Naive B cell (primary cell): Measurements from ENCODE around the gene TTLL8. TPM values are rescaled to one million over a fixed set of nuclear protein-coding genes. Genes with fewer than 3 reads are reported as not detected.
"Not testable (repeated sequence)": the region's sequence is repeated elsewhere in the genome, so short reads cannot be mapped to it uniquely, and the experiment has no call there.

Experiments
- ATAC-seq, 2 donors: fragments of 150-1000 bp; cut with Tn5 transposase; 2 replicates each; pipeline ENCODE4 v1.10.0; 2021; ENCODE audit warnings: low read depth in 2 of 2, mild to moderate bottlenecking in 2 of 2, moderate library complexity in 2 of 2
- DNase-seq: peaks from one replicate; pipeline ENCODE4 v3.0.0; 2022
- H3K27ac Mint-ChIP-seq, 6 donors: one replicate each; pipeline ENCODE4 v1.8.0; 2020 to 2022; ENCODE audit warnings: mild to moderate bottlenecking in 6 of 6, mixed read lengths in 6 of 6, moderate library complexity in 5 of 6, inconsistent platforms in 2 of 6
- H3K27me3 Mint-ChIP-seq, 3 donors: one replicate each; pipeline ENCODE4 v1.8.0; 2021 to 2022; ENCODE audit warnings: mixed read lengths in 3 of 3, mild to moderate bottlenecking in 1 of 3
- H3K36me3 Mint-ChIP-seq, 2 donors: one replicate each; pipeline ENCODE4 v1.8.0; 2020 to 2022; ENCODE audit warnings: mixed read lengths in 2 of 2, inconsistent platforms in 1 of 2, mild to moderate bottlenecking in 1 of 2
- H3K4me1 Mint-ChIP-seq, 3 donors: one replicate each; pipeline ENCODE4 v1.8.0; 2020 to 2022; ENCODE audit warnings: mixed read lengths in 3 of 3, inconsistent platforms in 1 of 3, mild to moderate bottlenecking in 1 of 3, moderate library complexity in 1 of 3
- H3K4me3 Mint-ChIP-seq, 8 donors: one replicate each; pipeline ENCODE4 v1.8.0; 2020 to 2022; ENCODE audit warnings: mild to moderate bottlenecking in 8 of 8, mixed read lengths in 8 of 8, moderate library complexity in 8 of 8, inconsistent platforms in 2 of 8
- H3K9me3 Mint-ChIP-seq, 7 donors: one replicate each; pipeline ENCODE4 v1.8.0; 2020 to 2022; ENCODE audit warnings: mixed read lengths in 7 of 7, mild to moderate bottlenecking in 5 of 7, inconsistent platforms in 2 of 7, moderate library complexity in 1 of 7
- polyA plus RNA-seq, 6 donors: library from polyadenylated mRNA; unstranded; fragments of 300-500 nt; fragmentation: Illumina TruSeq; gene quantifications; one replicate each; pipeline ENCODE4 v1.2.3, GENCODE V29; 2021; ENCODE audit warnings: low read depth in 6 of 6

Gene TTLL8
- polyA plus RNA-seq, 6 donors from 2014 or later, result not detected

- DNase-seq (no peak), ATAC-seq (no peak)
- H3K36me3 Mint-ChIP-seq, result peaks cover 0 to 16% of the 10 kb centered on the region in 2 donors
- no peak overlapping the region for H3K27ac Mint-ChIP-seq
- peaks cover 0 to 18% (median 15%) of the 10 kb centered on the region in 7 donors for H3K9me3 Mint-ChIP-seq
- no peak overlapping the region for H3K4me3 Mint-ChIP-seq
- peaks cover 11 to 16% (median 13%) of the 10 kb centered on the region in 3 donors for H3K27me3 Mint-ChIP-seq
- H3K4me1 Mint-ChIP-seq, result peaks cover 5 to 9% (median 6%) of the 10 kb centered on the region in 3 donors
Measured at GRCh38 chr22:50089231-50089630, 31.1 kb upstream of the TTLL8 start.

GRCh38 chr22:50088096-50088495 is 30.0 kb upstream of the TTLL8 start:
- no peak for ATAC-seq
- Mint-ChIP-seq H3K4me1 (peaks cover 6 to 9% (median 8%) of the 10 kb centered on the region in 3 donors), H3K4me3 (no peak overlapping the region), H3K27ac (no peak overlapping the region), H3K9me3 (peaks cover 0 to 18% (median 15%) of the 10 kb centered on the region in 7 donors), H3K36me3 (peaks cover 0 to 16% of the 10 kb centered on the region in 2 donors), H3K27me3 (peaks cover 11 to 24% (median 23%) of the 10 kb centered on the region in 3 donors)
- DNase-seq, result no peak

- no peak for DNase-seq
- H3K27ac Mint-ChIP-seq, result no peak overlapping the region
- peaks cover 0 to 16% of the 10 kb centered on the region in 2 donors for H3K36me3 Mint-ChIP-seq
- peaks cover 11 to 29% (median 28%) of the 10 kb centered on the region in 3 donors for H3K27me3 Mint-ChIP-seq
- H3K9me3 Mint-ChIP-seq, result peaks cover 0 to 18% (median 15%) of the 10 kb centered on the region in 7 donors
- peaks cover 9 to 11% (median 10%) of the 10 kb centered on the region in 3 donors for H3K4me1 Mint-ChIP-seq
- H3K4me3 Mint-ChIP-seq, result peak overlapping the region in 1 of 8 donors; percentile 29
- no peak for ATAC-seq
Measured at GRCh38 chr22:50087646-50088045, 29.5 kb upstream of the TTLL8 start.

GRCh38 chr22:50086975-50087374 is 28.9 kb upstream of the TTLL8 start:
- Mint-ChIP-seq H3K4me3 (peak overlapping the region in 2 of 8 donors; percentile 25 to 62), H3K9me3 (peaks cover 0 to 18% (median 15%) of the 10 kb centered on the region in 7 donors), H3K27ac (peak overlapping the region in 1 of 6 donors; percentile 49), H3K4me1 (peaks cover 9 to 11% (median 10%) of the 10 kb centered on the region in 3 donors), H3K36me3 (peaks cover 0 to 16% of the 10 kb centered on the region in 2 donors), H3K27me3 (peaks cover 11 to 31% (median 30%) of the 10 kb centered on the region in 3 donors)
- ATAC-seq, DNase-seq: not testable (repeated sequence)

GRCh38 chr22:50086526-50086925 is 28.4 kb upstream of the TTLL8 start:
- Mint-ChIP-seq H3K27me3 (peaks cover 11 to 36% (median 34%) of the 10 kb centered on the region in 3 donors), H3K27ac (peak overlapping the region in 1 of 6 donors; percentile 49), H3K4me3 (peak overlapping the region in 1 of 8 donors; percentile 25), H3K4me1 (peaks cover 9 to 11% (median 10%) of the 10 kb centered on the region in 3 donors), H3K9me3 (peaks cover 0 to 18% (median 15%) of the 10 kb centered on the region in 7 donors), H3K36me3 (peaks cover 0 to 16% of the 10 kb centered on the region in 2 donors)
- ATAC-seq, result no peak
- no peak for DNase-seq

- ATAC-seq, result no peak
- peaks cover 11 to 44% (median 38%) of the 10 kb centered on the region in 3 donors for H3K27me3 Mint-ChIP-seq
- peaks cover 0 to 18% (median 13%) of the 10 kb centered on the region in 7 donors for H3K9me3 Mint-ChIP-seq
- peaks cover 9 to 11% (median 10%) of the 10 kb centered on the region in 3 donors for H3K4me1 Mint-ChIP-seq
- peaks cover 0 to 13% of the 10 kb centered on the region in 2 donors for H3K36me3 Mint-ChIP-seq
- peak within 1 kb of the TSS in 1 of 8 donors; percentile 70 for H3K4me3 Mint-ChIP-seq
- H3K27ac Mint-ChIP-seq, result peak within 1 kb of the TSS in 4 of 6 donors; percentile 6 to 38 (median 22)
- peak; percentile 3 for DNase-seq
Measured at GRCh38 chr22:50085211-50085972, 27.3 kb upstream of the TTLL8 start, which contains the start of gene MLC1. Gene MLC1, minus strand, starts transcription at chr22:50085426. Its CDS starts 524 bp downstream, at chr22:50084902.

GRCh38 chr22:50084614-50085021 is 26.5 kb upstream of the TTLL8 start:
- Mint-ChIP-seq H3K4me1 (peaks cover 9 to 11% (median 10%) of the 10 kb centered on the region in 3 donors), H3K27me3 (peaks cover 11 to 40% (median 35%) of the 10 kb centered on the region in 3 donors), H3K27ac (peak overlapping the region in 1 of 6 donors; percentile 38), H3K9me3 (peaks cover 0 to 18% (median 13%) of the 10 kb centered on the region in 7 donors), H3K36me3 (peaks cover 0 to 10% of the 10 kb centered on the region in 2 donors), H3K4me3 (no peak overlapping the region)
- no peak for ATAC-seq
- DNase-seq, result no peak

GRCh38 chr22:50084080-50084477 is 26.0 kb upstream of the TTLL8 start:
- Mint-ChIP-seq H3K4me1 (peaks cover 9 to 11% (median 10%) of the 10 kb centered on the region in 3 donors), H3K9me3 (peaks cover 0 to 14% (median 11%) of the 10 kb centered on the region in 7 donors), H3K27me3 (peaks cover 11 to 40% (median 35%) of the 10 kb centered on the region in 3 donors), H3K36me3 (peaks cover 0 to 10% of the 10 kb centered on the region in 2 donors), H3K4me3 (no peak overlapping the region), H3K27ac (no peak overlapping the region)
- ATAC-seq, result no peak
- no peak for DNase-seq

GRCh38 chr22:50083462-50084079 is 25.5 kb upstream of the TTLL8 start:
- DNase-seq (no peak), ATAC-seq (no peak)
- H3K4me3 Mint-ChIP-seq, result peak overlapping the region in 1 of 8 donors; percentile 13
- peaks cover 11 to 40% (median 35%) of the 10 kb centered on the region in 3 donors for H3K27me3 Mint-ChIP-seq
- peaks cover 0 to 12% (median 9%) of the 10 kb centered on the region in 7 donors for H3K9me3 Mint-ChIP-seq
- peaks cover 0 to 10% of the 10 kb centered on the region in 2 donors for H3K36me3 Mint-ChIP-seq
- no peak overlapping the region for H3K27ac Mint-ChIP-seq
- peaks cover 9 to 11% (median 10%) of the 10 kb centered on the region in 3 donors for H3K4me1 Mint-ChIP-seq

GRCh38 chr22:50082961-50083461 is 24.9 kb upstream of the TTLL8 start:
- peaks cover 9 to 11% (median 10%) of the 10 kb centered on the region in 3 donors for H3K4me1 Mint-ChIP-seq
- DNase-seq (no peak), ATAC-seq (no peak)
- H3K27me3 Mint-ChIP-seq, result peaks cover 14 to 40% (median 39%) of the 10 kb centered on the region in 3 donors
- H3K36me3 Mint-ChIP-seq, result peaks cover 0 to 10% of the 10 kb centered on the region in 2 donors
- H3K4me3 Mint-ChIP-seq, result peak overlapping the region in 1 of 8 donors; percentile 13
- no peak overlapping the region for H3K27ac Mint-ChIP-seq
- H3K9me3 Mint-ChIP-seq, result peaks cover 0 to 12% (median 9%) of the 10 kb centered on the region in 7 donors

GRCh38 chr22:50082197-50082715 is 24.2 kb upstream of the TTLL8 start:
- DNase-seq (no peak), ATAC-seq (no peak)
- H3K4me1 Mint-ChIP-seq, result peaks cover 8 to 10% (median 9%) of the 10 kb centered on the region in 3 donors
- H3K36me3 Mint-ChIP-seq, result peaks cover 0 to 6% of the 10 kb centered on the region in 2 donors
- H3K27ac Mint-ChIP-seq, result peak overlapping the region in 1 of 6 donors; percentile 95
- H3K9me3 Mint-ChIP-seq, result peaks cover 0 to 8% (median 7%) of the 10 kb centered on the region in 7 donors
- no peak overlapping the region for H3K4me3 Mint-ChIP-seq
- H3K27me3 Mint-ChIP-seq, result peaks cover 14 to 40% (median 39%) of the 10 kb centered on the region in 3 donors

GRCh38 chr22:50081426-50082196 is 23.5 kb upstream of the TTLL8 start:
- Mint-ChIP-seq H3K27ac (peak overlapping the region in 2 of 6 donors; percentile 89 to 95), H3K9me3 (peaks cover 0 to 2% (median under 1%) of the 10 kb centered on the region in 7 donors), H3K4me3 (no peak overlapping the region), H3K36me3 (no peaks in the 10 kb centered on the region), H3K27me3 (peaks cover 14 to 40% (median 40%) of the 10 kb centered on the region in 3 donors), H3K4me1 (peaks cover 6 to 10% (median 8%) of the 10 kb centered on the region in 3 donors)
- no peak for ATAC-seq
- no peak for DNase-seq
